PC-3 (cell line): ENCODE results near the gene IGSF21.

Experiments
- EZH2 ChIP-seq: fragments of 300-600 bp; sonication (generic); IDR thresholded peaks from one replicate; pipeline ENCODE4 v1.6.1; 2017; ENCODE audit warnings: antibody characterized with exemption, mild to moderate bottlenecking, low read length; ENCODE audit not compliant: unreplicated experiment
- EZH2phosphoT487 ChIP-seq: fragments of 300-600 bp; sonication (generic); IDR thresholded peaks from 2 replicates; pipeline ENCODE4 v1.6.1; 2018; ENCODE audit warnings: mild to moderate bottlenecking, antibody characterized with exemption, low read length, borderline replicate concordance

DNA sequence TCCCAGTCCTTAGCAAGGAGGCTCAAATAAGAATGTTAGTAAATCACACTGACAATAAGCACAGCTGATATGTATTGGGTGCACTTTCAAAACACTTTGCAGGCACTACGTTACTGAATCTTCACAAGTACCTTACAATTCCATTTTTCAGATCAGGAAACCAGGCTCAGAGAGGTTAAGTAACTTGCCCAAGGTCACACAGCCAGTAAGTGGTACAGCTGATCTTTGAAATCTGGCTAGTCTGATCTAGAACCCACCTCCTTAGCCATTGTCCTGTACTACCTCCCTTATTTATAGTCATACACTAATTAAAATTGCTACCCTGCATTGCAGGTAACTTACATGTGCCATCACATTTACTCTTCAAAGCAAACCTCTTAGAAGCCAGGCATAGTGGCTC is 251.0 kb downstream of the IGSF21 start:
- TF ChIP-seq EZH2phosphoT487 = no peak
- no peak for TF ChIP-seq EZH2
